ENCODE data around the gene TMEM200A. TPM values are rescaled to one million over a fixed set of nuclear protein-coding genes. Genes with fewer than 3 reads are reported as not detected.

Gene TMEM200A
- total and polyA plus RNA-seq, 2 of the 8 experiments (the other 6 are each of a cell fraction or from before 2014, with no cell fraction given) = 6.2 to 13.9 TPM

DNA sequence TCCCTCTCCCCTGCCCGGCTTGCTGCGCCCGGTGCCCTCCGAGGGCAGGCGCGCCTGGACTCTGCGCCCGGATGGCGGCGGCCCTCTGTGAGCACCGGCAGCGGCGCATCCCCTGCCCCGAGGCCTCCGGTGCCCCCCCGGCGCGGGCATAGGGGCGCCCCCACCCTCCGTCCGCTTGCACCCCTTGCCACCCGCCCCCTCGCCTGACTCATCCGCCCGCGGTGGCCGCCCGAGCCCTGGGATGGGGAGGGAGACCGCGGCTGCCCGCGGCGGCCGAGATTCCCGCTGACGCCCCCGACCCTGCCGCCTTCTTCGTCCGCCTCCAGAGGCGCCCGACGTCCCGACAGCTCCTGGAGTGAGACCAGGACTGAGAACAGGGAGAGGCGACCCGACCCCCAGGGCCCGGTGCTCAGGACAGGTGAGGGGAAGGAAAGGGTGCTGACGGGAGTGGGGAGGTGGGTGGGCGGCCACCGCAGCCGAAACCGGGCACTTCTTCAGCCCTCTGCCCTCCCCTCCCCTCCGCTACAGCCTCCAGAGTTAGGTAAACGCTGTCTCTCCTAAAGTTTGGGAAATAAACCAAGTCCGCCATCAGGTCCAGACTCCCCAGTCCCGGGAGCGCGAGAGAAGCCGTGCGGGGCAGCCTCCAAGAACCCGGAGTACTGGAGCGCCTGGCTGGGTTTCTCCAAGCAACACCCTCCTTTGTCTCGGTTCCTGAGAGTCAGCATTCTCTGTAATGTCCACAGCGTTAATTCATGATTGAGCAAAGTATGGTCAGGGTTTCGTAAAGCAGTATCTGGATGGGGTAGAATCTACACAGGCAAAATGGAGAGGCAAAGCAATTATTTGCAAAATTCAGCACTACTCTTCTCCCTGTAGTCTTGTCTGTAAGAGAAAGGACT is 539 bp downstream of the TMEM200A start (continued):
- TF ChIP-seq SP1 (IDR thresholded peaks at IDR 0.05; ENCODE audit: low read depth, low read length) (no peak), POU5F1 (IDR thresholded peaks at IDR 0.05; ENCODE audit: low read depth, low read length) (no peak), TBP (IDR thresholded peaks at IDR 0.05; ENCODE audit: low read depth, low read length) (0 out of 2 replicates have a peak, but pooled peaks have one; percentile 4), MAFK (IDR thresholded peaks at IDR 0.05; ENCODE audit: low read depth, low read length) (no peak), ZNF274 (IDR thresholded peaks at IDR 0.05; ENCODE audit: borderline replicate concordance, extremely low read depth, low read length) (no peak), CBX5 (IDR thresholded peaks at IDR 0.05; ENCODE audit: low read depth, low read length) (no peak), TAF7 (optimal IDR thresholded peaks at IDR 0.05; ENCODE audit: borderline replicate concordance, low read depth, low read length) (no peak), NRF1 (IDR thresholded peaks at IDR 0.05; ENCODE audit: low read depth, low read length) (no peak), KDM4A (IDR thresholded peaks at IDR 0.05; ENCODE audit: low read depth, low read length, severe bottlenecking) (peak; percentile 58), RAD21 (IDR thresholded peaks at IDR 0.05 in 1 of 2, conservative IDR thresholded peaks at IDR 0.05 in 1 of 2; ENCODE audit: low read depth in 2 of 2, low read length in 2 of 2) (peak in 1 of 2 experiments; percentile 33; a peak in 2 of 4 replicates), SIX5 (IDR thresholded peaks at IDR 0.05; ENCODE audit: low read depth, low read length) (no peak), SRF (IDR thresholded peaks at IDR 0.05; ENCODE audit: low read depth, low read length) (no peak), KDM1A (IDR thresholded peaks at IDR 0.05; ENCODE audit: borderline replicate concordance, low read length) (no peak), YY1 (IDR thresholded peaks at IDR 0.05; ENCODE audit: low read depth, low read length) (0 out of 2 replicates have a peak, but pooled peaks have one; percentile 13), POLR2AphosphoS5 (IDR thresholded peaks at IDR 0.05; ENCODE audit: low read depth, low read length) (no peak), TCF12 (IDR thresholded peaks at IDR 0.05; ENCODE audit: low read depth, low read length) (no peak), CBX8 (IDR thresholded peaks at IDR 0.05; ENCODE audit: borderline replicate concordance, low read depth, low read length) (no peak), RBBP5 (IDR thresholded peaks at IDR 0.05; ENCODE audit: borderline replicate concordance, low read depth, low read length) (peak; percentile 41; the same call in 1 of the 2 replicates), TAF1 (IDR thresholded peaks at IDR 0.05; ENCODE audit: low read depth, low read length) (peak; percentile 60)
- TF ChIP-seq, protein P1, sequence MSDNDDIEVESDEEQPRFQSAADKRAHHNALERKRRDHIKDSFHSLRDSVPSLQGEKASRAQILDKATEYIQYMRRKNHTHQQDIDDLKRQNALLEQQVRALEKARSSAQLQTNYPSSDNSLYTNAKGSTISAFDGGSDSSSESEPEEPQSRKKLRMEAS (IDR thresholded peaks at IDR 0.05) = no peak
- TF ChIP-seq, protein P2, sequence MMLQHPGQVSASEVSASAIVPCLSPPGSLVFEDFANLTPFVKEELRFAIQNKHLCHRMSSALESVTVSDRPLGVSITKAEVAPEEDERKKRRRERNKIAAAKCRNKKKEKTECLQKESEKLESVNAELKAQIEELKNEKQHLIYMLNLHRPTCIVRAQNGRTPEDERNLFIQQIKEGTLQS (IDR thresholded peaks at IDR 0.05; ENCODE audit: insufficient read depth, low read depth, low read length) = no peak
- TF ChIP-seq, protein P3, sequence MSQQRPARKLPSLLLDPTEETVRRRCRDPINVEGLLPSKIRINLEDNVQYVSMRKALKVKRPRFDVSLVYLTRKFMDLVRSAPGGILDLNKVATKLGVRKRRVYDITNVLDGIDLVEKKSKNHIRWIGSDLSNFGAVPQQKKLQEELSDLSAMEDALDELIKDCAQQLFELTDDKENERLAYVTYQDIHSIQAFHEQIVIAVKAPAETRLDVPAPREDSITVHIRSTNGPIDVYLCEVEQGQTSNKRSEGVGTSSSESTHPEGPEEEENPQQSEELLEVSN (IDR thresholded peaks at IDR 0.05) = no peak
